ENCODE data around the gene ELAPOR2.

The ELAPOR2 gene

GRCh38 chr7:87029078-87029477, 30.4 kb downstream of the ELAPOR2 start:
- no peak overlapping the region for H3K9ac ChIP-seq (ENCODE audit: low read length)
- H3K56ac ChIP-seq (ENCODE audit: low read length): no peak overlapping the region
- H3K4me2 ChIP-seq (ENCODE audit: low read length): no peak overlapping the region

GRCh38 chr7:87028636-87029035, 30.8 kb downstream of the ELAPOR2 start:
- no peaks in the 10 kb centered on the region for H3K27me3 ChIP-seq (ENCODE audit: insufficient read depth, low read length, poor library complexity)
- peak; percentile 23 for DNase-seq
- H3K36me3 ChIP-seq (ENCODE audit: control insufficient read depth, insufficient read depth, low read length): no peaks in the 10 kb centered on the region
- H3K4ac ChIP-seq (ENCODE audit: low read depth, low read length): no peak overlapping the region
- no peak overlapping the region for H3K9ac ChIP-seq (ENCODE audit: low read length)
- no peak overlapping the region for H3K56ac ChIP-seq (ENCODE audit: low read length)
- no peak overlapping the region for H2BK120ac ChIP-seq (ENCODE audit: low read depth, low read length)
- no peak overlapping the region for H2BK5ac ChIP-seq (ENCODE audit: low read length)
- H4K8ac ChIP-seq (ENCODE audit: low read depth, low read length): no peak overlapping the region
- no peak overlapping the region for H4K5ac ChIP-seq (ENCODE audit: low read length)
- H3K18ac ChIP-seq (ENCODE audit: low read length): no peak overlapping the region
- no peak overlapping the region for H3K23ac ChIP-seq (ENCODE audit: low read length)
- no peak overlapping the region for H3K4me2 ChIP-seq (ENCODE audit: low read length)
- no peak overlapping the region for H2BK15ac ChIP-seq (replicated peaks; ENCODE audit: low read depth)
- no peak overlapping the region for H2AK5ac ChIP-seq (ENCODE audit: low read length)
- no CpG with 5 or more reads among the region's 1 CpG for WGBS (ENCODE audit: extremely low coverage, insufficient coverage, low lambda C conversion rate)
- peaks cover 2% of the 10 kb centered on the region for H3K4me1 ChIP-seq (ENCODE audit: control insufficient read depth, low read depth, low read length)
- H3K79me2 ChIP-seq (ENCODE audit: control insufficient read depth, insufficient read depth, low read length): peaks cover 7% of the 10 kb centered on the region
- peaks cover 6% of the 10 kb centered on the region for H3K79me1 ChIP-seq (ENCODE audit: low read length)
- H3K4me3 ChIP-seq (ENCODE audit: low read length): no peak overlapping the region
- no peak overlapping the region for H3K27ac ChIP-seq (ENCODE audit: low read depth, low read length)

More at GRCh38 chr7:87029078-87029477, 30.4 kb downstream of the ELAPOR2 start:
- H3K4ac ChIP-seq (ENCODE audit: low read depth, low read length): no peak overlapping the region
- no CpG with 5 or more reads among the region's 1 CpG for WGBS (ENCODE audit: extremely low coverage, insufficient coverage, low lambda C conversion rate)
- no peak overlapping the region for H4K5ac ChIP-seq (ENCODE audit: low read length)
- peaks cover 6% of the 10 kb centered on the region for H3K79me1 ChIP-seq (ENCODE audit: low read length)
- no peak overlapping the region for H2AK5ac ChIP-seq (ENCODE audit: low read length)
- no peak overlapping the region for H3K23ac ChIP-seq (ENCODE audit: low read length)
- H3K18ac ChIP-seq (ENCODE audit: low read length): no peak overlapping the region
- no peak overlapping the region for H4K8ac ChIP-seq (ENCODE audit: low read depth, low read length)
- no peak overlapping the region for H3K27ac ChIP-seq (ENCODE audit: low read depth, low read length)
- H3K79me2 ChIP-seq (ENCODE audit: control insufficient read depth, insufficient read depth, low read length): peaks cover 7% of the 10 kb centered on the region
- H3K4me1 ChIP-seq (ENCODE audit: control insufficient read depth, low read depth, low read length): peaks cover 2% of the 10 kb centered on the region
- H2BK15ac ChIP-seq (replicated peaks; ENCODE audit: low read depth): no peak overlapping the region
- no peak overlapping the region for H2BK5ac ChIP-seq (ENCODE audit: low read length)
- DNase-seq: no peak
- no peak overlapping the region for H3K4me3 ChIP-seq (ENCODE audit: low read length)
- H3K27me3 ChIP-seq (ENCODE audit: insufficient read depth, low read length, poor library complexity): no peaks in the 10 kb centered on the region
- H2BK120ac ChIP-seq (ENCODE audit: low read depth, low read length): no peak overlapping the region
- H3K36me3 ChIP-seq (ENCODE audit: control insufficient read depth, insufficient read depth, low read length): no peaks in the 10 kb centered on the region

GRCh38 chr7:87027900-87028299, 31.6 kb downstream of the ELAPOR2 start:
- Histone ChIP-seq H3K18ac (ENCODE audit: low read length) (no peak overlapping the region), H4K5ac (ENCODE audit: low read length) (no peak overlapping the region), H3K4ac (ENCODE audit: low read depth, low read length) (no peak overlapping the region), H3K27me3 (ENCODE audit: insufficient read depth, low read length, poor library complexity) (no peaks in the 10 kb centered on the region), H3K79me1 (ENCODE audit: low read length) (peaks cover 6% of the 10 kb centered on the region), H2BK120ac (ENCODE audit: low read depth, low read length) (no peak overlapping the region), H3K4me2 (ENCODE audit: low read length) (no peak overlapping the region), H3K36me3 (ENCODE audit: control insufficient read depth, insufficient read depth, low read length) (no peaks in the 10 kb centered on the region), H4K8ac (ENCODE audit: low read depth, low read length) (no peak overlapping the region), H3K27ac (ENCODE audit: low read depth, low read length) (no peak overlapping the region), H3K4me1 (ENCODE audit: control insufficient read depth, low read depth, low read length) (peaks cover 2% of the 10 kb centered on the region), H3K4me3 (ENCODE audit: low read length) (no peak overlapping the region), H2AK5ac (ENCODE audit: low read length) (no peak overlapping the region), H3K23ac (ENCODE audit: low read length) (no peak overlapping the region), H3K9ac (ENCODE audit: low read length) (no peak overlapping the region), H3K79me2 (ENCODE audit: control insufficient read depth, insufficient read depth, low read length) (peaks cover 6% of the 10 kb centered on the region), H2BK5ac (ENCODE audit: low read length) (no peak overlapping the region), H2BK15ac (replicated peaks; ENCODE audit: low read depth) (no peak overlapping the region), H3K56ac (ENCODE audit: low read length) (no peak overlapping the region)
- no peak for DNase-seq

- Histone ChIP-seq H3K4me3 (ENCODE audit: low read length) (no peak overlapping the region), H2BK120ac (ENCODE audit: low read depth, low read length) (no peak overlapping the region), H3K9ac (ENCODE audit: low read length) (no peak overlapping the region), H2BK5ac (ENCODE audit: low read length) (no peak overlapping the region), H3K23ac (ENCODE audit: low read length) (no peak overlapping the region), H3K36me3 (ENCODE audit: control insufficient read depth, insufficient read depth, low read length) (no peaks in the 10 kb centered on the region), H4K5ac (ENCODE audit: low read length) (no peak overlapping the region), H4K8ac (ENCODE audit: low read depth, low read length) (no peak overlapping the region), H2BK15ac (replicated peaks; ENCODE audit: low read depth) (no peak overlapping the region), H3K18ac (ENCODE audit: low read length) (no peak overlapping the region), H3K56ac (ENCODE audit: low read length) (no peak overlapping the region), H3K4me1 (ENCODE audit: control insufficient read depth, low read depth, low read length) (no peaks in the 10 kb centered on the region), H3K4me2 (ENCODE audit: low read length) (no peak overlapping the region), H3K4ac (ENCODE audit: low read depth, low read length) (no peak overlapping the region), H3K27ac (ENCODE audit: low read depth, low read length) (no peak overlapping the region), H2AK5ac (ENCODE audit: low read length) (no peak overlapping the region), H3K27me3 (ENCODE audit: insufficient read depth, low read length, poor library complexity) (no peaks in the 10 kb centered on the region), H3K79me2 (ENCODE audit: control insufficient read depth, insufficient read depth, low read length) (no peaks in the 10 kb centered on the region), H3K79me1 (ENCODE audit: low read length) (no peaks in the 10 kb centered on the region)
- no peak for DNase-seq
- WGBS (ENCODE audit: extremely low coverage, insufficient coverage, low lambda C conversion rate): no CpG with 5 or more reads among the region's 2 CpGs
These were observed 38.2 kb downstream of the ELAPOR2 start for GRCh38 chr7:87021285-87021684.

- H4K8ac ChIP-seq (ENCODE audit: low read depth, low read length): no peak overlapping the region
- H3K27ac ChIP-seq (ENCODE audit: low read depth, low read length): no peak overlapping the region
- no peak overlapping the region for H2AK5ac ChIP-seq (ENCODE audit: low read length)
- no peak overlapping the region for H3K4me3 ChIP-seq (ENCODE audit: low read length)
- H3K79me1 ChIP-seq (ENCODE audit: low read length): no peaks in the 10 kb centered on the region
- H3K4me2 ChIP-seq (ENCODE audit: low read length): no peak overlapping the region
- H2BK120ac ChIP-seq (ENCODE audit: low read depth, low read length): no peak overlapping the region
- H3K36me3 ChIP-seq (ENCODE audit: control insufficient read depth, insufficient read depth, low read length): no peaks in the 10 kb centered on the region
- no peak overlapping the region for H3K23ac ChIP-seq (ENCODE audit: low read length)
- H3K4ac ChIP-seq (ENCODE audit: low read depth, low read length): no peak overlapping the region
- H3K56ac ChIP-seq (ENCODE audit: low read length): no peak overlapping the region
- H2BK15ac ChIP-seq (replicated peaks; ENCODE audit: low read depth): no peak overlapping the region
- H3K18ac ChIP-seq (ENCODE audit: low read length): no peak overlapping the region
- H4K5ac ChIP-seq (ENCODE audit: low read length): no peak overlapping the region
- no peak overlapping the region for H2BK5ac ChIP-seq (ENCODE audit: low read length)
- H3K4me1 ChIP-seq (ENCODE audit: control insufficient read depth, low read depth, low read length): no peaks in the 10 kb centered on the region
- H3K79me2 ChIP-seq (ENCODE audit: control insufficient read depth, insufficient read depth, low read length): no peaks in the 10 kb centered on the region
- no CpG with 5 or more reads among the region's 4 CpGs for WGBS (ENCODE audit: extremely low coverage, insufficient coverage, low lambda C conversion rate)
- DNase-seq: no peak
- no peak overlapping the region for H3K9ac ChIP-seq (ENCODE audit: low read length)
- H3K27me3 ChIP-seq (ENCODE audit: insufficient read depth, low read length, poor library complexity): no peaks in the 10 kb centered on the region
These were observed 42.8 kb downstream of the ELAPOR2 start for GRCh38 chr7:87016606-87017005.

GRCh38 chr7:87013840-87014190, 45.6 kb downstream of the ELAPOR2 start:
- H2BK120ac ChIP-seq (ENCODE audit: low read depth, low read length): no peak overlapping the region

More at GRCh38 chr7:87013840-87014190, 45.6 kb downstream of the ELAPOR2 start:
- no peak for DNase-seq
- Histone ChIP-seq H4K5ac (ENCODE audit: low read length) (no peak overlapping the region), H3K9ac (ENCODE audit: low read length) (no peak overlapping the region), H3K79me1 (ENCODE audit: low read length) (no peaks in the 10 kb centered on the region), H3K4me1 (ENCODE audit: control insufficient read depth, low read depth, low read length) (no peaks in the 10 kb centered on the region), H3K4me3 (ENCODE audit: low read length) (no peak overlapping the region), H3K27ac (ENCODE audit: low read depth, low read length) (no peak overlapping the region), H3K18ac (ENCODE audit: low read length) (no peak overlapping the region), H3K27me3 (ENCODE audit: insufficient read depth, low read length, poor library complexity) (no peaks in the 10 kb centered on the region), H2BK15ac (replicated peaks; ENCODE audit: low read depth) (no peak overlapping the region), H3K36me3 (ENCODE audit: control insufficient read depth, insufficient read depth, low read length) (no peaks in the 10 kb centered on the region), H4K8ac (ENCODE audit: low read depth, low read length) (no peak overlapping the region), H2BK5ac (ENCODE audit: low read length) (no peak overlapping the region), H3K79me2 (ENCODE audit: control insufficient read depth, insufficient read depth, low read length) (no peaks in the 10 kb centered on the region), H3K23ac (ENCODE audit: low read length) (no peak overlapping the region), H3K4me2 (ENCODE audit: low read length) (no peak overlapping the region), H3K4ac (ENCODE audit: low read depth, low read length) (no peak overlapping the region), H2AK5ac (ENCODE audit: low read length) (no peak overlapping the region), H3K56ac (ENCODE audit: low read length) (no peak overlapping the region)
- no CpG with 5 or more reads among the region's 2 CpGs for WGBS (ENCODE audit: extremely low coverage, insufficient coverage, low lambda C conversion rate)

All from mesendoderm (in vitro differentiated cells).